ENCODE results near the gene ITPK1.

GRCh38 chr14:92898566-92899131 is 217.1 kb downstream of the ITPK1 start:
- TF ChIP-seq CTCF (conservative IDR thresholded peaks at IDR 0.05; ENCODE audit: low read length) (no peak), EZH2phosphoT487 (IDR thresholded peaks at IDR 0.05; ENCODE audit: borderline replicate concordance, low read depth, low read length) (no peak)

Data from OCI-LY7 (cell line).